Activated CD8-positive, alpha-beta memory T cell treated with anti-CD3 and anti-CD28 coated beads, Interleukin-2, amount 50 U/mL, for 48 hours (primary cell): ENCODE measurements around the gene CAMKMT.

Experiments
- DNase-seq: peaks from one replicate; pipeline ENCODE4 v3.0.0-alpha.2; 2020

CAMKMT gene

GRCh38 chr2:44519026-44519425 is 157.3 kb downstream of the CAMKMT start:
- no peak for DNase-seq

- no peak for DNase-seq
Observed at GRCh38 chr2:44522846-44523245, 161.1 kb downstream of the CAMKMT start.

- no peak for DNase-seq
Observed at GRCh38 chr2:44524347-44524926, 162.7 kb downstream of the CAMKMT start.

- no peak for DNase-seq
Observed at GRCh38 chr2:44526352-44526751, 164.6 kb downstream of the CAMKMT start.

GRCh38 chr2:44528595-44528994 is 166.8 kb downstream of the CAMKMT start:
- DNase-seq, result no peak

- no peak for DNase-seq
Observed at GRCh38 chr2:44529448-44529847, 167.7 kb downstream of the CAMKMT start.

GRCh38 chr2:44531289-44531688 is 169.5 kb downstream of the CAMKMT start:
- no peak for DNase-seq

GRCh38 chr2:44532031-44532430 is 170.3 kb downstream of the CAMKMT start:
- no peak for DNase-seq

GRCh38 chr2:44533508-44533907 is 171.8 kb downstream of the CAMKMT start:
- DNase-seq, result no peak

- DNase-seq, result no peak
Observed at GRCh38 chr2:44535376-44535775, 173.6 kb downstream of the CAMKMT start.

- no peak for DNase-seq
Observed at GRCh38 chr2:44537264-44537663, 175.5 kb downstream of the CAMKMT start.

GRCh38 chr2:44542520-44542919 is 180.8 kb downstream of the CAMKMT start:
- no peak for DNase-seq

GRCh38 chr2:44543773-44544725 is 182.3 kb downstream of the CAMKMT start:
- DNase-seq, result no peak

- DNase-seq, result no peak
Observed at GRCh38 chr2:44545005-44545404, 183.3 kb downstream of the CAMKMT start.

- no peak for DNase-seq
Observed at GRCh38 chr2:44546459-44547127, 184.8 kb downstream of the CAMKMT start.

- DNase-seq, result no peak
Observed at GRCh38 chr2:44547718-44548117, 186.0 kb downstream of the CAMKMT start.

GRCh38 chr2:44548221-44549098 is 186.7 kb downstream of the CAMKMT start:
- DNase-seq, result no peak

GRCh38 chr2:44549099-44549471 is 187.3 kb downstream of the CAMKMT start:
- DNase-seq, result no peak

GRCh38 chr2:44549856-44550255 is 188.1 kb downstream of the CAMKMT start:
- DNase-seq, result no peak

- DNase-seq, result no peak
Observed at GRCh38 chr2:44550561-44550960, 188.8 kb downstream of the CAMKMT start.

- DNase-seq, result no peak
Observed at GRCh38 chr2:44551497-44551896, 189.8 kb downstream of the CAMKMT start.

GRCh38 chr2:44553456-44553855 is 191.7 kb downstream of the CAMKMT start:
- no peak for DNase-seq

GRCh38 chr2:44555700-44556099 is 194.0 kb downstream of the CAMKMT start:
- DNase-seq, result no peak
